SK-N-SH (cell line): ENCODE results near the gene ITGB8. TPM values are rescaled to one million over a fixed set of nuclear protein-coding genes. Genes with fewer than 3 reads are reported as not detected.

Source experiments
- CTCF ChIA-PET: fragments of 300-600, 350-600 bp; formaldehyde crosslinking; extraction: SDS; loops from one replicate; lab custom pipeline; 2021; lab: Yijun Ruan, JAX
- POLR2A ChIA-PET: fragments of 350-600 bp; sonication (Branson Sonifier 250); formaldehyde crosslinking; extraction: SDS; loops from one replicate; lab custom pipeline; 2020; ENCODE audit warnings: antibody characterized with exemption, inconsistent platforms; lab: Yijun Ruan, JAX
- DNase-seq: peaks from one replicate; pipeline ENCODE4 v3.0.0; 2012
- H2AFZ ChIP-seq: fragments of 200-600 bp; sonication (generic); 2 replicates; pipeline ENCODE4 v1.8.1; 2016; ENCODE audit warnings: antibody characterized with exemption, mild to moderate bottlenecking, low read depth
- H3F3A ChIP-seq: fragments of 200-600 bp; sonication (generic); replicated peaks from 2 replicates; pipeline ENCODE3; 2016; ENCODE audit warnings: antibody characterized with exemption, mild to moderate bottlenecking; ENCODE audit not compliant: insufficient read depth
- H3K27ac ChIP-seq, 2 experiments: fragments of 200-500 bp in 1 of 2; fragments of 200-600 bp in 1 of 2; sonication (Bioruptor generic) in 1 of 2; sonication (generic), shearing (Covaris generic) in 1 of 2; 2 replicates each; pipeline versions ENCODE4 v1.5.1 to v1.6.1; 2014 to 2016; ENCODE audit warnings: low read depth in 2 of 2, inconsistent platforms in 1 of 2, low read length in 1 of 2, mild to moderate bottlenecking in 1 of 2, mixed read lengths in 1 of 2
- H3K27me3 ChIP-seq: fragments of 200-600 bp; sonication (generic), shearing (Covaris generic); 2 replicates; pipeline ENCODE4 v1.6.1; 2016; ENCODE audit warnings: mixed run types; ENCODE audit not compliant: insufficient read depth
- H3K36me3 ChIP-seq, 2 experiments: fragments of 200-500 bp in 1 of 2; fragments of 200-600 bp in 1 of 2; sonication (Bioruptor generic) in 1 of 2; sonication (generic) in 1 of 2; replicated peaks in 1 of 2; 2 replicates each; pipeline versions ENCODE3 to v1.5.1; 2014 to 2016; ENCODE audit warnings: low read length in 1 of 2, mild to moderate bottlenecking in 1 of 2; ENCODE audit not compliant: insufficient read depth in 2 of 2, control insufficient read depth in 1 of 2
- H3K4me1 ChIP-seq, 2 experiments: fragments of 200-500 bp in 1 of 2; fragments of 200-600 bp in 1 of 2; sonication (Bioruptor generic) in 1 of 2; sonication (generic), shearing (Covaris generic) in 1 of 2; 2 replicates each; pipeline versions ENCODE4 v1.5.1 to v1.6.1; 2014 to 2016; ENCODE audit warnings: low read depth in 1 of 2, low read length in 1 of 2, mixed run types in 1 of 2; ENCODE audit not compliant: insufficient read depth in 2 of 2, control insufficient read depth in 1 of 2
- H3K4me2 ChIP-seq: fragments of 200-600 bp; sonication (generic), shearing (Covaris generic); 2 replicates; pipeline ENCODE4 v1.6.1; 2017; ENCODE audit warnings: mixed run types
- H3K4me3 ChIP-seq, 2 experiments: fragments of 200-500 bp in 1 of 2; fragments of 200-600 bp in 1 of 2; sonication (Bioruptor generic) in 1 of 2; sonication (generic), shearing (Covaris generic) in 1 of 2; 2 replicates each; pipeline versions ENCODE4 v1.5.1 to v1.8.1; 2014 to 2016; ENCODE audit warnings: low read depth in 2 of 2, inconsistent platforms in 1 of 2, low read length in 1 of 2, mild to moderate bottlenecking in 1 of 2, mixed read lengths in 1 of 2, moderate library complexity in 1 of 2
- H3K79me2 ChIP-seq: fragments of 200-600 bp; sonication (generic); 2 replicates; pipeline ENCODE4 v1.8.1; 2017; ENCODE audit warnings: mild to moderate bottlenecking; ENCODE audit not compliant: insufficient read depth
- H3K9ac ChIP-seq: fragments of 200-600 bp; sonication (generic); 2 replicates; pipeline ENCODE4 v1.6.1; 2017; ENCODE audit warnings: mixed run types
- H3K9me2 ChIP-seq: fragments of 200-600 bp; sonication (generic); 2 replicates; pipeline ENCODE4 v1.6.1; 2017; ENCODE audit warnings: mixed run types
- H3K9me3 ChIP-seq: fragments of 200-600 bp; sonication (generic); 2 replicates; pipeline ENCODE4 v1.6.1; 2017; ENCODE audit warnings: mixed run types, mild to moderate bottlenecking, moderate library complexity
- H4K20me1 ChIP-seq: fragments of 200-600 bp; sonication (generic); 2 replicates; pipeline ENCODE4 v1.6.1; 2017; ENCODE audit warnings: mild to moderate bottlenecking, mixed run types; ENCODE audit not compliant: insufficient read depth
- EP300 ChIP-seq, 2 experiments: IDR thresholded peaks; 2 replicates each; pipeline versions ENCODE4 v1.4.0 to v1.6.1; 2012; ENCODE audit warnings: borderline replicate concordance in 1 of 2, low read depth in 1 of 2, low read length in 1 of 2
- EZH2phosphoT487 ChIP-seq: fragments of 200-600 bp; sonication (generic); IDR thresholded peaks from 2 replicates; pipeline ENCODE4 v1.6.1; 2017; ENCODE audit warnings: low read depth, mixed run types, mild to moderate bottlenecking, antibody characterized with exemption, moderate library complexity, borderline replicate concordance
- FOSL2 ChIP-seq: IDR thresholded peaks from 2 replicates; pipeline ENCODE4 v1.4.0; 2012; ENCODE audit warnings: low read depth, mild to moderate bottlenecking, moderate library complexity, borderline replicate concordance
- FOXJ3 ChIP-seq: sonication (generic); formaldehyde crosslinking; IDR thresholded peaks from 2 replicates; pipeline ENCODE4 v1.5.1; 2020; ENCODE audit warnings: mild to moderate bottlenecking, missing genetic modification reagents
- FOXM1 ChIP-seq: IDR thresholded peaks from 2 replicates; pipeline ENCODE4 v1.4.0; 2012; ENCODE audit warnings: low read depth, mild to moderate bottlenecking
- GATA2 ChIP-seq: sonication (generic); formaldehyde crosslinking; IDR thresholded peaks from 2 replicates; pipeline ENCODE4 v1.5.0; 2020; ENCODE audit warnings: mild to moderate bottlenecking, missing genetic modification reagents
- JUND ChIP-seq: IDR thresholded peaks from 2 replicates; pipeline ENCODE4 v1.4.0; 2012
- MEF2A ChIP-seq: IDR thresholded peaks from 2 replicates; pipeline ENCODE4 v1.4.0; 2012; ENCODE audit warnings: low read depth, borderline replicate concordance
- MXI1 ChIP-seq: IDR thresholded peaks from 2 replicates; pipeline ENCODE4 v1.6.1; 2012; ENCODE audit warnings: mild to moderate bottlenecking, low read depth, low read length, improper control_type of control experiment
- NRF1 ChIP-seq: IDR thresholded peaks from 2 replicates; pipeline ENCODE4 v1.6.1; 2012; ENCODE audit warnings: low read depth, mild to moderate bottlenecking, low read length
- POLR2AphosphoS5 ChIP-seq: IDR thresholded peaks from 2 replicates; pipeline ENCODE4 v1.6.1; 2012; ENCODE audit warnings: low read depth, low read length
- RCOR1 ChIP-seq: fragments of 150-350 bp; IDR thresholded peaks from 2 replicates; pipeline ENCODE4 v1.6.1; 2017; ENCODE audit warnings: antibody characterized with exemption, low read length
- RFX5 ChIP-seq: IDR thresholded peaks from 2 replicates; pipeline ENCODE4 v1.6.1; 2012; ENCODE audit warnings: mild to moderate bottlenecking, improper control_type of control experiment, low read length
- RXRA ChIP-seq: IDR thresholded peaks from 2 replicates; pipeline ENCODE4 v1.4.0; 2012; ENCODE audit warnings: low read depth, mild to moderate bottlenecking, borderline replicate concordance
- SIN3A ChIP-seq: IDR thresholded peaks from 2 replicates; pipeline ENCODE4 v1.6.1; 2012; ENCODE audit warnings: low read depth, mild to moderate bottlenecking, low read length, moderate library complexity, borderline replicate concordance
- TAF1 ChIP-seq: IDR thresholded peaks from 2 replicates; pipeline ENCODE4 v1.6.1; 2012; ENCODE audit warnings: low read depth, mild to moderate bottlenecking, low read length, moderate library complexity, borderline replicate concordance
- TCF12 ChIP-seq: IDR thresholded peaks from 2 replicates; pipeline ENCODE4 v1.4.0; 2012
- TEAD4 ChIP-seq: IDR thresholded peaks from 2 replicates; pipeline ENCODE4 v1.4.0; 2012; ENCODE audit warnings: mild to moderate bottlenecking, borderline replicate concordance; ENCODE audit not compliant: insufficient read depth
- YY1 ChIP-seq: IDR thresholded peaks from 2 replicates; pipeline ENCODE4 v1.4.0; 2012; ENCODE audit warnings: low read depth, mild to moderate bottlenecking
- WGBS: methylation state at CpG from one replicate; pipeline ENCODE4 v1.1.6; 2017; ENCODE audit warnings: low lambda C conversion rate; 5-methylcytosine and 5-hydroxymethylcytosine counted together
- polyA plus RNA-seq, 3 experiments: library from polyadenylated mRNA; depleted of rRNA; stranded (reverse); fragments of >200 nt; gene quantifications; 2 replicates each; pipeline ENCODE4 v1.2.3, GENCODE V29; 2012
- TF ChIP-seq, protein P1 (sequence below): IDR thresholded peaks from 2 replicates; pipeline ENCODE4 v1.4.0; 2012; ENCODE audit warnings: low read depth, borderline replicate concordance
- TF ChIP-seq, protein P2 (sequence below): IDR thresholded peaks from 2 replicates; pipeline ENCODE4 v1.4.0; 2012; ENCODE audit warnings: low read depth
- TF ChIP-seq, protein P3 (sequence below): fragments of 200-600 bp; sonication (generic); IDR thresholded peaks from 2 replicates; pipeline ENCODE4 v1.6.1; 2017; ENCODE audit warnings: antibody characterized with exemption, mild to moderate bottlenecking, moderate library complexity

The ITGB8 gene
- polyA plus RNA-seq, 1 of the 3 experiments (the other 2 are of a cell fraction), result 0.62 TPM

DNA sequence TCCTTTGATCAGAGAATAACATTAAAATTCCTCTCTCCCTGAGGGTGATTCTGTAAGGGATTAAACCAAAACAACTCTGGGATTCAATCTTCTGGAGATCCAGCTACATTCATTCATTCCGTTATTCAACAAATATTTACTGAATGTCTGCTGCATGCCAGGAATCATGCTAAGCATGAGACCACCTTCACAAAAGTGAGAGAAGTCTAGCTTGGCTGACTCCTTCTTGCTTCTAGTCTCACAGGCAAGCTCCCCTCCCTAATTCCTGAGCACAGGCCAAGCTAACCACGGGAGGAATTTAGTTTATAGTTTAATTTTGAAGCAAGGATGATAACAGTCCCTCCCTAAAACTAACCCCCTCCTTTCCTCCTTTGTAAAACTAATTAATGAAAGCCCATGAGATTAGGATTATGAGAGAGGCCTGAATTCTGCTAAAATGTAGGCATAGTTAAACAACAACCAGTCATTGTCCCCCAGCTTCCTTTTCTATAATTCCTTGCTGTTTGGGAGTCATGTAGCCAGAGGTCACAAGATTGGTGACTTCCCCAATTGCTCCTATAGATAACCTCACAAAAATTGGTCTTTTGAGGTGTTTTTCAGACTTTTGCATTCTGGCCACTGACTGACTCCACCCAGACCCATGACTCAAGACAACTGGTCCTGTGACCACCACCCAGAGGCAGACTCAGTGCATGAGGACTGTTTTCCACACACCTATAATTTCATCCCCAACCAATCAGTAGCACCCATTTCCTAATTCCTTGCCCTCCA lies 113.5 kb downstream of the ITGB8 start:
- peaks cover 0 to 5% of the 10 kb centered on the region in 2 experiments; a peak in 1 of 4 replicates for H3K4me1 ChIP-seq
- H2AFZ ChIP-seq, result no peak overlapping the region
- no peak overlapping the region for H3K27ac ChIP-seq
- no peak overlapping the region for H3K4me3 ChIP-seq
- no peak overlapping the region for H3K4me2 ChIP-seq
- H3K9me2 ChIP-seq, result no peaks in the 10 kb centered on the region
- no peaks in the 10 kb centered on the region for H4K20me1 ChIP-seq
- H3K9ac ChIP-seq, result no peak overlapping the region
- CTCF ChIA-PET, result interaction anchor here (0.6 to 0.9 kb wide), 2 partner anchors 13 to 152 kb away, joined by 3 to 4 read pairs; no protein-coding TSS in a partner anchor
- 18% methylated on average over 2 of the region's 2 CpGs for WGBS
- H3K36me3 ChIP-seq, result no peaks in the 10 kb centered on the region
- H3F3A ChIP-seq, result no peaks in the 10 kb centered on the region
- no peaks in the 10 kb centered on the region for H3K79me2 ChIP-seq
- POLR2A ChIA-PET, result no interaction called here
- no peak for DNase-seq
- TF ChIP-seq JUND (no peak), FOSL2 (no peak), RFX5 (no peak), YY1 (no peak), RXRA (no peak), FOXJ3 (CRISPR knock-in tag) (no peak), SIN3A (no peak), MEF2A (no peak), RCOR1 (no peak), FOXM1 (no peak), NRF1 (no peak), GATA2 (CRISPR knock-in tag) (no peak), TAF1 (no peak), TEAD4 (no peak), MXI1 (no peak), TCF12 (no peak)
- TF ChIP-seq, protein P1, sequence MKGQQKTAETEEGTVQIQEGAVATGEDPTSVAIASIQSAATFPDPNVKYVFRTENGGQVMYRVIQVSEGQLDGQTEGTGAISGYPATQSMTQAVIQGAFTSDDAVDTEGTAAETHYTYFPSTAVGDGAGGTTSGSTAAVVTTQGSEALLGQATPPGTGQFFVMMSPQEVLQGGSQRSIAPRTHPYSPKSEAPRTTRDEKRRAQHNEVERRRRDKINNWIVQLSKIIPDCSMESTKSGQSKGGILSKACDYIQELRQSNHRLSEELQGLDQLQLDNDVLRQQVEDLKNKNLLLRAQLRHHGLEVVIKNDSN, result no peak
- TF ChIP-seq, protein P2, sequence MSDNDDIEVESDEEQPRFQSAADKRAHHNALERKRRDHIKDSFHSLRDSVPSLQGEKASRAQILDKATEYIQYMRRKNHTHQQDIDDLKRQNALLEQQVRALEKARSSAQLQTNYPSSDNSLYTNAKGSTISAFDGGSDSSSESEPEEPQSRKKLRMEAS, result no peak
- no peaks in the 10 kb centered on the region for H3K9me3 ChIP-seq
- H3K27me3 ChIP-seq, result no peaks in the 10 kb centered on the region

DNA sequence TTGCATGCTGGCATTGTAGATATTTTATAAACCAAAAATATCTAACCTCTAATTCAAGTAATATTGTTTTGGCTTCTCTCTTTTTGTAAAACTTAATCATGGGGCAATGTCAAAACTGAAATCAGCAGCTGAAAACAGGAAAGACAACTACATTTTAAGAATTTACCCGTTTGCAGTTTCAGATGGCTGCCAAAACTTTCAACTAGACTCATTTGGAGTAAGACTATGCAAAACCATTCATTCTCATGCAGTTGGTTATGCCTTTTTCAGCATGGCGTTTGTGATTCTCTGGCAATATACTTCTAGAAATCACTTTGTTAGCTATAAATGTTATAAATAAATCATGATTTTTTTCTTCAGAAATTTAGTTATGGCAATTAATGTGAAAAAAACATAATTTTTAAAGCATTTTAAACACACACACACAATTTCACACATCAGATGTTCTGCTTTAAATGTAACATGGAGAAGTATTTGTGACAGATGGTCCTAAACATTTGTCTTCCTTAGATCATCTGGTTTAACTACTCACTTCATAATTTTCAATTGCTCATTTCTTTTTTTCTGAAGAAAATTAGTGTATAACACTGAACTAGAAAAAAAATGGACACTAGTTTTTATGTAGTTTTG lies 116.4 kb downstream of the ITGB8 start:
- no peak overlapping the region for H3K4me3 ChIP-seq
- H3K9me3 ChIP-seq, result no peaks in the 10 kb centered on the region
- CTCF ChIA-PET, result no interaction called here
- WGBS, result 23% methylated on average over 2 of the region's 2 CpGs
- DNase-seq, result no peak
- H3K36me3 ChIP-seq, result no peaks in the 10 kb centered on the region
- H3K4me1 ChIP-seq, result no peaks in the 10 kb centered on the region
- H2AFZ ChIP-seq, result no peak overlapping the region
- no peak overlapping the region for H3K9ac ChIP-seq
- H3K79me2 ChIP-seq, result no peaks in the 10 kb centered on the region
- no peaks in the 10 kb centered on the region for H4K20me1 ChIP-seq
- H3K4me2 ChIP-seq, result no peak overlapping the region
- H3K9me2 ChIP-seq, result no peaks in the 10 kb centered on the region
- H3K27ac ChIP-seq, result no peak overlapping the region
- no peaks in the 10 kb centered on the region for H3F3A ChIP-seq
- H3K27me3 ChIP-seq, result no peaks in the 10 kb centered on the region
- no peak for TF ChIP-seq POLR2AphosphoS5
- no peak for TF ChIP-seq FOSL2
- no peak for TF ChIP-seq FOXJ3 (CRISPR knock-in tag)
- no peak for TF ChIP-seq EP300 (IDR thresholded peaks at IDR 0.05; ENCODE audit: borderline replicate concordance in 1 of 2, low read depth in 1 of 2, low read length in 1 of 2)
- TF ChIP-seq GATA2 (CRISPR knock-in tag), result no peak
- no peak for TF ChIP-seq JUND
- TF ChIP-seq EZH2phosphoT487, result no peak
- TF ChIP-seq TCF12, result no peak
- TF ChIP-seq MXI1, result no peak
- TF ChIP-seq RXRA, result no peak
- no peak for TF ChIP-seq YY1
- no peak for TF ChIP-seq SIN3A
- no peak for TF ChIP-seq TEAD4
- TF ChIP-seq, protein P3, sequence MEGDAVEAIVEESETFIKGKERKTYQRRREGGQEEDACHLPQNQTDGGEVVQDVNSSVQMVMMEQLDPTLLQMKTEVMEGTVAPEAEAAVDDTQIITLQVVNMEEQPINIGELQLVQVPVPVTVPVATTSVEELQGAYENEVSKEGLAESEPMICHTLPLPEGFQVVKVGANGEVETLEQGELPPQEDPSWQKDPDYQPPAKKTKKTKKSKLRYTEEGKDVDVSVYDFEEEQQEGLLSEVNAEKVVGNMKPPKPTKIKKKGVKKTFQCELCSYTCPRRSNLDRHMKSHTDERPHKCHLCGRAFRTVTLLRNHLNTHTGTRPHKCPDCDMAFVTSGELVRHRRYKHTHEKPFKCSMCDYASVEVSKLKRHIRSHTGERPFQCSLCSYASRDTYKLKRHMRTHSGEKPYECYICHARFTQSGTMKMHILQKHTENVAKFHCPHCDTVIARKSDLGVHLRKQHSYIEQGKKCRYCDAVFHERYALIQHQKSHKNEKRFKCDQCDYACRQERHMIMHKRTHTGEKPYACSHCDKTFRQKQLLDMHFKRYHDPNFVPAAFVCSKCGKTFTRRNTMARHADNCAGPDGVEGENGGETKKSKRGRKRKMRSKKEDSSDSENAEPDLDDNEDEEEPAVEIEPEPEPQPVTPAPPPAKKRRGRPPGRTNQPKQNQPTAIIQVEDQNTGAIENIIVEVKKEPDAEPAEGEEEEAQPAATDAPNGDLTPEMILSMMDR, result no peak
- TF ChIP-seq, all 33 proteins: peak for 0
- POLR2A ChIA-PET, result no interaction called here
